C4-2B (cell line): ENCODE results near the gene SLC1A4.

ENCODE experiments used
- H3K27ac ChIP-seq: fragments of 450-650 bp; 2 replicates; pipeline ENCODE4 v1.5.1; 2017
- ZFX ChIP-seq: fragments of 450-650 bp; IDR thresholded peaks from 2 replicates; pipeline ENCODE4 v1.6.1; 2017
- TF ChIP-seq, protein P1 (sequence below): fragments of 450-650 bp; conservative IDR thresholded peaks from 2 replicates; pipeline ENCODE4 v1.5.1; 2017; ENCODE audit warnings: mild to moderate bottlenecking

The SLC1A4 gene

GRCh38 chr2:64945973-64946768, 43.0 kb upstream of the SLC1A4 start:
- no peak for TF ChIP-seq ZFX
- TF ChIP-seq, protein P1, sequence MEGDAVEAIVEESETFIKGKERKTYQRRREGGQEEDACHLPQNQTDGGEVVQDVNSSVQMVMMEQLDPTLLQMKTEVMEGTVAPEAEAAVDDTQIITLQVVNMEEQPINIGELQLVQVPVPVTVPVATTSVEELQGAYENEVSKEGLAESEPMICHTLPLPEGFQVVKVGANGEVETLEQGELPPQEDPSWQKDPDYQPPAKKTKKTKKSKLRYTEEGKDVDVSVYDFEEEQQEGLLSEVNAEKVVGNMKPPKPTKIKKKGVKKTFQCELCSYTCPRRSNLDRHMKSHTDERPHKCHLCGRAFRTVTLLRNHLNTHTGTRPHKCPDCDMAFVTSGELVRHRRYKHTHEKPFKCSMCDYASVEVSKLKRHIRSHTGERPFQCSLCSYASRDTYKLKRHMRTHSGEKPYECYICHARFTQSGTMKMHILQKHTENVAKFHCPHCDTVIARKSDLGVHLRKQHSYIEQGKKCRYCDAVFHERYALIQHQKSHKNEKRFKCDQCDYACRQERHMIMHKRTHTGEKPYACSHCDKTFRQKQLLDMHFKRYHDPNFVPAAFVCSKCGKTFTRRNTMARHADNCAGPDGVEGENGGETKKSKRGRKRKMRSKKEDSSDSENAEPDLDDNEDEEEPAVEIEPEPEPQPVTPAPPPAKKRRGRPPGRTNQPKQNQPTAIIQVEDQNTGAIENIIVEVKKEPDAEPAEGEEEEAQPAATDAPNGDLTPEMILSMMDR, result no peak
- H3K27ac ChIP-seq, result no peak overlapping the region

GRCh38 chr2:64946769-64947247, 42.4 kb upstream of the SLC1A4 start:
- TF ChIP-seq, protein P1, result no peak
- TF ChIP-seq ZFX, result no peak
- H3K27ac ChIP-seq, result no peak overlapping the region

- TF ChIP-seq, protein P1, result no peak
- no peak for TF ChIP-seq ZFX
- no peak overlapping the region for H3K27ac ChIP-seq
These were observed 41.3 kb upstream of the SLC1A4 start for GRCh38 chr2:64947885-64948284.

- no peak overlapping the region for H3K27ac ChIP-seq
- TF ChIP-seq, protein P1, result no peak
- TF ChIP-seq ZFX, result no peak
These were observed 38.7 kb upstream of the SLC1A4 start for GRCh38 chr2:64950226-64951160.

GRCh38 chr2:64951306-64951953, 37.8 kb upstream of the SLC1A4 start:
- TF ChIP-seq, protein P1, result no peak
- no peak for TF ChIP-seq ZFX
- no peak overlapping the region for H3K27ac ChIP-seq

GRCh38 chr2:64952096-64952495, 37.1 kb upstream of the SLC1A4 start:
- no peak overlapping the region for H3K27ac ChIP-seq

More at GRCh38 chr2:64952096-64952495, 37.1 kb upstream of the SLC1A4 start:
- TF ChIP-seq, protein P1, result no peak
- TF ChIP-seq ZFX, result no peak
